Chondrocyte (in vitro differentiated cells): ENCODE results near the gene SDF2L1. TPM values are rescaled to one million over a fixed set of nuclear protein-coding genes. Genes with fewer than 3 reads are reported as not detected.
"Not testable (repeated sequence)": the region's sequence is repeated elsewhere in the genome, so short reads cannot be mapped to it uniquely, and the experiment has no call there.

Experiments
- DNase-seq: peaks from one replicate; pipeline ENCODE4 v3.0.0; 2021; ENCODE audit warnings: mixed read lengths, low spot score
- H3K27ac Mint-ChIP-seq: one replicate; pipeline ENCODE4 v1.8.0; 2021; ENCODE audit warnings: mild to moderate bottlenecking, moderate library complexity, mixed read lengths; ENCODE audit not compliant: unreplicated experiment
- H3K27me3 Mint-ChIP-seq: 2 replicates; pipeline ENCODE4 v1.8.0; 2021; ENCODE audit warnings: low read depth, mixed read lengths
- H3K36me3 Mint-ChIP-seq: 2 replicates; pipeline ENCODE4 v1.8.0; 2021; ENCODE audit warnings: low read depth, mixed read lengths
- H3K4me1 Mint-ChIP-seq: 2 replicates; pipeline ENCODE4 v1.8.0; 2021; ENCODE audit warnings: low read depth, mild to moderate bottlenecking, mixed read lengths
- H3K4me3 Mint-ChIP-seq: one replicate; pipeline ENCODE4 v1.8.0; 2021; ENCODE audit warnings: mild to moderate bottlenecking, moderate library complexity, mixed read lengths; ENCODE audit not compliant: unreplicated experiment
- H3K9me3 Mint-ChIP-seq: 2 replicates; pipeline ENCODE4 v1.8.0; 2021; ENCODE audit warnings: low read depth, mixed read lengths
- total RNA-seq: library from RNA; stranded (reverse); gene quantifications from 3 replicates; pipeline ENCODE4 v1.2.1, GENCODE V29; 2021
- TF ChIP-seq, protein P1 (sequence below): fragments of 200-600 bp; sonication (generic); IDR thresholded peaks from 2 replicates; pipeline ENCODE4 v1.5.0; 2021; ENCODE audit warnings: antibody characterized with exemption, mild to moderate bottlenecking, moderate library complexity

The SDF2L1 gene
- total RNA-seq, 1 donor from 2014 or later = 26.0 TPM

DNA sequence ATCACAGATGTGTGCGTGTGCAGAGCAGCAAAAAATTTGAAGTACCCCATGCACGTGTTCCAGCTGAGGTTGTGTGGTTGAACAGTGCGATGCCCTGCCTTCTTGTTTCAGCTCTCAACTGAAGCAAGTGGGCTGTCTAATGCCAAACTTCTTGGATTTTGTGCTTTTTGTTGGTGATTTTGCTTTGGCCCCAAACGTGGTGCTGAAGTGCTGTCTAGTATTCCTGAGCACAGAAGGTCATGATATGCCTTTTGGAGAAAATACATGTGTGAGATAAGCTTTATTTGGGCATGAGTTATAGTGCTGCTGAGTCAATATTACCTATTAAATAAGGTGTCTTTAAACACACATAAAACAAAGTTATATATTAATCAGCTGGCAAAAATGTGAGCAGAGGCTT is 26.4 kb upstream of the SDF2L1 start:
- TF ChIP-seq, protein P1, sequence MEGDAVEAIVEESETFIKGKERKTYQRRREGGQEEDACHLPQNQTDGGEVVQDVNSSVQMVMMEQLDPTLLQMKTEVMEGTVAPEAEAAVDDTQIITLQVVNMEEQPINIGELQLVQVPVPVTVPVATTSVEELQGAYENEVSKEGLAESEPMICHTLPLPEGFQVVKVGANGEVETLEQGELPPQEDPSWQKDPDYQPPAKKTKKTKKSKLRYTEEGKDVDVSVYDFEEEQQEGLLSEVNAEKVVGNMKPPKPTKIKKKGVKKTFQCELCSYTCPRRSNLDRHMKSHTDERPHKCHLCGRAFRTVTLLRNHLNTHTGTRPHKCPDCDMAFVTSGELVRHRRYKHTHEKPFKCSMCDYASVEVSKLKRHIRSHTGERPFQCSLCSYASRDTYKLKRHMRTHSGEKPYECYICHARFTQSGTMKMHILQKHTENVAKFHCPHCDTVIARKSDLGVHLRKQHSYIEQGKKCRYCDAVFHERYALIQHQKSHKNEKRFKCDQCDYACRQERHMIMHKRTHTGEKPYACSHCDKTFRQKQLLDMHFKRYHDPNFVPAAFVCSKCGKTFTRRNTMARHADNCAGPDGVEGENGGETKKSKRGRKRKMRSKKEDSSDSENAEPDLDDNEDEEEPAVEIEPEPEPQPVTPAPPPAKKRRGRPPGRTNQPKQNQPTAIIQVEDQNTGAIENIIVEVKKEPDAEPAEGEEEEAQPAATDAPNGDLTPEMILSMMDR = no peak
- H3K9me3 Mint-ChIP-seq = no peaks in the 10 kb centered on the region
- no peak overlapping the region for H3K27ac Mint-ChIP-seq
- peaks cover 8% of the 10 kb centered on the region for H3K36me3 Mint-ChIP-seq
- peaks cover 17% of the 10 kb centered on the region for H3K4me1 Mint-ChIP-seq
- DNase-seq = no peak
- H3K4me3 Mint-ChIP-seq = no peak overlapping the region
- H3K27me3 Mint-ChIP-seq = no peaks in the 10 kb centered on the region

DNA sequence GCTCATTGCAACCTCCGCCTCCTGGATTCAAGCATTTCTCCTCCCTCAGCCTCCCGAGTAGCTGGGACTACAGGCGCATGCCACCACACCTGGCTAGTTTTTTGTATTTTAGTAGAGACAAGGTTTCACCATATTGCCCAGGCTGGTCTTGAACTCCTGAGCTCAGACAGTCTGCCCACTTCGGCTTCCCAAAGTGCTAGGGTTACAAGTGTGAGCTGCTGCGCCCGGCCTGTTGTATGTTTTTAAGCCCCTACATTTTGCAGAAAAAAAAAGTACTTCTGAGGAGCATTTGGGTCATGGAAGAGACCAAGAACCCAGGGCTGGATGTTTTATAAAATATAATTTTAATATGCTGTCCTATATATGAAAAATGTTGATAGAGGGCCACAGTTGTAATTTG is 24.8 kb upstream of the SDF2L1 start:
- H3K9me3 Mint-ChIP-seq, H3K36me3 Mint-ChIP-seq, H3K27ac Mint-ChIP-seq, H3K27me3 Mint-ChIP-seq, H3K4me3 Mint-ChIP-seq, DNase-seq: not testable (repeated sequence)
- H3K4me1 Mint-ChIP-seq = peaks cover 31% of the 10 kb centered on the region

DNA sequence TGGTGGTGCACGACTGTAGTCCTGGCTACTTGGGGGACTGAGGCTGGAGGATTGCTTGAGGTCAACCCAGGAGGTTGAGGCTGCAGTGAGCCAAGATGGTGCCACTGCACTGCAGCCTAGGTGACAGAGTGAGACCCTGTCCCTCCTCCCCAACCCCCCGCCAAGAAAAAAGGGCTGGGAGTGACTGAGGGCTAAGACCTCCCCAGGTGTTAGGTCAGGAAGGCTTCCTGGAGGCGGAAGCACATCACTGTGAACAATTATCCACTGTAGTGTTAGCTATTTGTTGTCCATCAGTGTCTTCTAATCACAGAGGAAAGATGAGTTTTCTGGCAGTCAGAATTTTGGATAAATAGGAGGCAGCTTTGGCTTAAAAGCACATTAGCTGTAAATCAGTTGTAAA is 21.1 kb upstream of the SDF2L1 start:
- H3K4me1 Mint-ChIP-seq = peaks cover 54% of the 10 kb centered on the region
- H3K27ac Mint-ChIP-seq = peak overlapping the region; percentile 54
- no peak overlapping the region for H3K4me3 Mint-ChIP-seq

DNA sequence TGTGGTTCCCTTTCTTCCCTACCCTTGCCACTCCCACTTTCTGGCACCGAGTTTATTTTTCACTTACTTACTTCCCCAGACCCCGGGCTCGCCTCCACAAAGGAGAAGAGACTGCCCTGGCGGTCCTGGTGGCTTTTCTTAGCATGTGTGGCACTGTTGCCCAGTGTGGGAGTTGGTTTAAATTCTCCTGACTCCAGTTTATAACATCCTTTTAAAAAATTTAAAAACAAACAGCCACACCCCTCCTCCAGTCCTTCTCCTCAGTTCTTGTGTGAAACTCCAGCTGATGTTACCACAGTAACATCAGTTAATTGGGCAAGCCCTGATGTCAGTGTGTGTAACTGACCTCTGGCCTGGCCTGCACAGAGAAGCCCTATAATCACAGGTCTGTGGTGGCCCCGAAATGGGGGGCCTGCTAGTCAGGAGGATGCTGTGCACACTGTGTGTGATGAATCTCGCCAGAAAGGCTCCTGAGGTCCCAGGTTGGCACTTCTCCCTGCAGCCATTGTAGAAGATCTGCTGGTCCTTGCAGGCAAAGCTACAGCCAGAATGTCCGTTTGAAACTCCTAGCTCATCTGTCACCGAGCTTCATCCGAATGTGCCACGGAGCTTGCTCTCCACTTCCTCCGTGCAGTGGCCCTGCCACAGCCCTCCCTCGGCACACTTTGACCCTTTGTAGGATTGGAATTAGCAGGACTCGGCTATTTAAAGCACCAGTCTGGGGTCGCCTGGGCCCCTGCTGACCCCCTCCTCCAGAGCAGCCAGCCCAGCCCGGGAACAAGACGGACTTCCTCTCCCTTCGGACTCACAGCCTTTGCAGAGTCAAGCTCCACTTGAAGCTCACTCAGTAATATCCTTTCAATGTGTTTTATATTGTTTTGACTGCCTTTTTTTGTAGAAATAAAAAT is 19.8 kb upstream of the SDF2L1 start:
- Mint-ChIP-seq H3K9me3 (no peaks in the 10 kb centered on the region), H3K36me3 (peaks cover 2% of the 10 kb centered on the region), H3K4me1 (peaks cover 60% of the 10 kb centered on the region), H3K4me3 (no peak overlapping the region), H3K27ac (peak overlapping the region; percentile 62), H3K27me3 (no peaks in the 10 kb centered on the region)
- TF ChIP-seq, protein P1 = no peak
- no peak for DNase-seq

More for the DNA sequence above, 21.1 kb upstream of the SDF2L1 start:
- Mint-ChIP-seq H3K9me3 (no peaks in the 10 kb centered on the region), H3K27me3 (no peaks in the 10 kb centered on the region), H3K36me3 (peaks cover 2% of the 10 kb centered on the region)
- no peak for DNase-seq
- TF ChIP-seq, protein P1 = no peak

DNA sequence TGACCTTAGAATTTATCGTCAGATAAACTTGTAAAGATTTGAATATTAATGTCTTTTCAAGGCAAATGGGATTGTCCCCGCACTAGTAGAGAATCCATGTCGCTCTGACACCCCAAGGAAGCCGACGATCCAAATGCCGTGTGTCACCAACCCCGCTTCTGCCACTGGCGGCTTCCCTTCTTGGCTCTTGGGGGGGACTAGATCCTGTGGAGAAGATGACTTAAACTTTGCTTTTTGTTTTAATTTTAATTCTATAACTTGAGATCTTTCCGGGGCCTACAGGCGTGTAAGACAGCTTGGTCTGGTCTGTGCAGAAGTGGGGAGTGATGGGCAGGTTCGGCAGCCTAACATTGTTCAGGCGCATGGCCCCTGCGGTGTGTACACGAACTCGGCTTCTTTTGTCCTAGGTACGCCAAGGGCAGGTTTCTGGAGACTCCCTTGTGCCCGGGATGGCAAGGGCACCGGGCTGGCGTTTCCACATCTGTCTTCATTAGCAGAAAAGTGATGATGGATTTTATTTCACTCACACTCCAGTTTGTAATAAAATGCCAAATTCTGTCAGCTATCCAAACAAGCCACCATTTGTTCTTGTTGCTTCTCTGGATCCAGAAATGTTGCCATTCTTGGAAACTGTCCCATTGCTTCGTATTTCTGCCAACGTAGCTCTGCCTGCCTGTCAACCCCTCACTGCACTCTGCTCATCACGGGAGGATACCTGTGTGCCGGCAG is 19.0 kb upstream of the SDF2L1 start:
- H3K4me1 Mint-ChIP-seq = peaks cover 62% of the 10 kb centered on the region
- H3K36me3 Mint-ChIP-seq = peaks cover 2% of the 10 kb centered on the region
- no peaks in the 10 kb centered on the region for H3K9me3 Mint-ChIP-seq
- H3K27me3 Mint-ChIP-seq = no peaks in the 10 kb centered on the region
- H3K4me3 Mint-ChIP-seq = no peak overlapping the region
- no peak overlapping the region for H3K27ac Mint-ChIP-seq
- no peak for DNase-seq
- TF ChIP-seq, protein P1 = no peak
